Spleen (tissue), 13 donors: ENCODE results near the gene DDX21. TPM values are rescaled to one million over a fixed set of nuclear protein-coding genes. Genes with fewer than 3 reads are reported as not detected.
"Not testable (repeated sequence)": the region's sequence is repeated elsewhere in the genome, so short reads cannot be mapped to it uniquely, and the experiment has no call there.

Experiments used
- DNase-seq: peaks from one replicate; pipeline ENCODE4 v3.0.0-alpha.2; 2020
- H3K27ac ChIP-seq, 8 donors: fragments of 200-600 bp; sonication (generic) in 7 of 8; 1 replicate in 4 of 8; 2 replicates in 4 of 8; pipeline versions ENCODE4 v1.5.0 to v1.8.0; 2016 to 2021; ENCODE audit warnings: inconsistent platforms in 4 of 8, mild to moderate bottlenecking in 4 of 8, moderate library complexity in 1 of 8
- H3K27me3 ChIP-seq, 7 donors: fragments of 200-600 bp; sonication (generic) in 6 of 7; replicated peaks in 1 of 7; 1 replicate in 4 of 7; 2 replicates in 3 of 7; pipeline versions ENCODE4 v1.5.0 to v1.8.0; 2016 to 2021; ENCODE audit warnings: inconsistent platforms in 3 of 7, mild to moderate bottlenecking in 1 of 7
- H3K36me3 ChIP-seq, 6 donors: fragments of 200-600 bp; sonication (generic) in 5 of 6; 1 replicate in 4 of 6; 2 replicates in 2 of 6; pipeline versions ENCODE4 v1.5.0 to v1.8.0; 2016 to 2021; ENCODE audit warnings: inconsistent platforms in 2 of 6
- H3K4me1 ChIP-seq, 6 donors: fragments of 200-600 bp; sonication (generic) in 5 of 6; 1 replicate in 3 of 6; 2 replicates in 3 of 6; pipeline versions ENCODE4 v1.5.0 to v1.8.0; 2016 to 2021; ENCODE audit warnings: inconsistent platforms in 3 of 6
- H3K4me3 ChIP-seq, 8 donors: fragments of 200-600 bp; sonication (generic) in 7 of 8; 1 replicate in 4 of 8; 2 replicates in 4 of 8; pipeline versions ENCODE4 v1.5.0 to v1.8.0; 2016 to 2021; ENCODE audit warnings: inconsistent platforms in 4 of 8, mild to moderate bottlenecking in 4 of 8, moderate library complexity in 2 of 8
- H3K9me3 ChIP-seq, 8 donors: fragments of 200-600 bp; sonication (generic) in 7 of 8; 1 replicate in 4 of 8; 2 replicates in 4 of 8; pipeline versions ENCODE4 v1.5.0 to v1.8.0; 2016 to 2021; ENCODE audit warnings: inconsistent platforms in 4 of 8
- CTCF ChIP-seq, 11 experiments: fragments of 200-600 bp in 7 of 11; fragments of 450-650 bp in 4 of 11; sonication (generic) in 4 of 11; IDR thresholded peaks in 8 of 11; conservative IDR thresholded peaks in 3 of 11; 1 replicate in 7 of 11; 2 replicates in 4 of 11; pipeline versions ENCODE4 v1.4.0 to v1.8.0; 2016 to 2021; ENCODE audit warnings: antibody characterized with exemption in 11 of 11, inconsistent platforms in 4 of 11, mild to moderate bottlenecking in 1 of 11
- POLR2A ChIP-seq, 3 donors: fragments of 450-650 bp; IDR thresholded peaks; one replicate each; pipeline ENCODE4 v1.5.1; 2017; ENCODE audit warnings: antibody characterized with exemption in 3 of 3, mild to moderate bottlenecking in 1 of 3
- POLR2AphosphoS5 ChIP-seq, 3 donors: sonication (generic); formaldehyde crosslinking; IDR thresholded peaks; one replicate each; pipeline ENCODE4 v1.5.1; 2017; ENCODE audit warnings: antibody characterized with exemption in 3 of 3
- WGBS, 5 donors: extraction: QIAGEN DNeasy Blood & Tissue Kit in 3 of 5; methylation state at CpG; one replicate each; pipeline versions ENCODE4 v1.1.5 to v1.1.7; 2013 to 2018; 5-methylcytosine and 5-hydroxymethylcytosine counted together
- intact Hi-C: fragments of 100-400 bp; cut with DNase I; formaldehyde crosslinking; loops from one replicate; pipeline ENCODE4 v1.15.0; 2023; ENCODE audit warnings: low total_unique reads
- long read RNA-seq, 2 donors: transcript quantifications; one replicate each; lab custom pipeline, GENCODE V29; 2026
- polyA plus RNA-seq, 3 donors: library from polyadenylated mRNA; stranded (reverse); fragments of 200-250 nt; gene quantifications; one replicate each; pipeline ENCODE4 v1.2.1, GENCODE V29; 2013
- total RNA-seq, 7 donors: library from RNA; depleted of rRNA in 3 of 7; stranded (reverse); fragments of >200 nt in 3 of 7; fragmentation: NEBNext Ultra II Directional in 4 of 7; extraction: Animal tissue kit (Norgen Biotek cat#: 25700) in 4 of 7; gene quantifications; one replicate each; pipeline versions ENCODE4 v1.1.0 to v1.2.1, GENCODE V29; 2016 to 2021
- donor health status: healthy with polysubstance abuse.
- donor health status: DM: no; HTN: no; CAD: no; lungs with moderate emphysema.
- donor health status: DM: no; HTN: no; CAD: no.
- donor health status: Bipolar disorder and iron deficiency.
- donor health status: healthy.
- donor health status: DM: no; HTN: no; CAD: no.
- donor health status: DM: yes; HTN: yes; CAD: no.

DDX21 gene
- total RNA-seq (10 to 100 TPM; 37.6 to 70.0 (median 56.6) TPM), polyA plus RNA-seq (10 to 100 TPM; 15.7 to 23.8 (median 22.1) TPM)
- long read RNA-seq, donor 1, full-length matches to known transcripts, result 4 of 36 reads
- long read RNA-seq, donor 1, partial matches to known transcripts, result 32 of 36 reads
- long read RNA-seq, donor 1, other reads (novel, unspliced or antisense), result 0 of 36 reads
- long read RNA-seq, donor 2, full-length matches to known transcripts, result 4 of 28 reads
- long read RNA-seq, donor 2, partial matches to known transcripts, result 24 of 28 reads
- long read RNA-seq, donor 2, other reads (novel, unspliced or antisense), result 0 of 28 reads

- H3K9me3 ChIP-seq, result no peaks in the 10 kb centered on the region
- TF ChIP-seq POLR2AphosphoS5 (IDR thresholded peaks at IDR 0.05) (peak; percentile 90 to 96 (median 93)), POLR2A (IDR thresholded peaks at IDR 0.05) (peak in 2 of 3 donors; percentile 47 to 64), CTCF (IDR thresholded peaks at IDR 0.05 in 8 of 11, conservative IDR thresholded peaks at IDR 0.05 in 3 of 11) (peak in 9 of 11 experiments; percentile 34 to 71 (median 66))
- no peaks in the 10 kb centered on the region for H3K27me3 ChIP-seq
- intact Hi-C loops, result no loop called here
- peak; percentile 98 for DNase-seq
- 0% methylated on average over 45 to 53 of the region's 53 CpGs for WGBS, 5 donors
- H3K4me3 ChIP-seq, result peak within 1 kb of the TSS; percentile 87 to 100 (median 100)
- H3K36me3 ChIP-seq, result peaks cover 0 to 28% (median 11%) of the 10 kb centered on the region in 6 donors
- peak within 1 kb of the TSS; percentile 67 to 99 (median 96) for H3K27ac ChIP-seq
- H3K4me1 ChIP-seq, result peaks cover 18 to 56% (median 48%) of the 10 kb centered on the region in 6 donors
Observed at GRCh38 chr10:68955832-68956532, at the start of gene DDX21. Gene DDX21, plus strand, starts transcription at chr10:68956170. Its CDS starts 56 bp downstream, at chr10:68956226.

DNA sequence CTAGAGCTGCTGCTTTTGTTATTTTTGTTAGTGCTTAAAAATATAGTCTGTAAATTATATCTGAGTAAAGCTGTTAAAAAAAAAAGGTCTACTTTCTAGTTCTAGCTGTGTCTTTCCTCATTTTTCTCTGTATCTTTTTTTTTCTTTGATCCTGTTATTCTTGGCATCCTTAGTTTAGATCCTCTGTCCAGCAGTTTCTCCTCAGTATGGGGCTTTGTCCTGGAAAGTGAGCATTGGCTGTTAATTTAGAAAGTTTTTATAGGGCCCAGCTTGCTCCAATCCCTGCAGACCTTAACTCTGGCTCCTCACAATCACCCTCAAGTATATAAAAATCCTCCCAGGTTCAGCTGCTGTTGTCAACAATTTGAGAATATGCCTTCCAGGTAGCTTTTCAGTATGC lies 31.4 kb upstream of the DDX21 start:
- TF ChIP-seq POLR2A (IDR thresholded peaks at IDR 0.05) (no peak), POLR2AphosphoS5 (IDR thresholded peaks at IDR 0.05) (no peak), CTCF (IDR thresholded peaks at IDR 0.05 in 8 of 11, conservative IDR thresholded peaks at IDR 0.05 in 3 of 11) (no peak)

DNA sequence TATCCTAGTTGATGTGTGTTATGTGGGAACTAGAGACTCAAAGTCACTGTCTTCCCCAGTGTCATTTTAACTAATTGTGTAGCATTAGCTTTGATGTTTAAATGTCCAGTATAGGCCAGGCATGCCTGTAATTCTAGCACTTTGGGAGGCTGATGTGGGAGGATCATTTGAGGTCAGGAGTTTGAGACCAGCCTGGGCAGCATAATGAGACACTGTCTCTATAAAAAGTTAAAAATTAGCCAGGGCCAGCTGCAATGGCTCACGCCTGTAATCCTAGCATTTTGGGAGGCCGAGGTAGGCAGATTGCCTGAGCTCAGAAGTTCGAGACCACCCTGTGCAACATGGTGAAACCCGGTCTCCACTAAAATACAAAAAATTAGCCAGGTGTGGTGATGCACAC lies 30.5 kb upstream of the DDX21 start:
- H3K27ac ChIP-seq, result no peak overlapping the region
- intact Hi-C loops, result no loop called here
- no peaks in the 10 kb centered on the region for H3K9me3 ChIP-seq
- no peak for DNase-seq
- no peak overlapping the region for H3K4me3 ChIP-seq
- no peaks in the 10 kb centered on the region for H3K4me1 ChIP-seq
- no peak for TF ChIP-seq CTCF (IDR thresholded peaks at IDR 0.05 in 8 of 11, conservative IDR thresholded peaks at IDR 0.05 in 3 of 11)
- no peak for TF ChIP-seq POLR2A (IDR thresholded peaks at IDR 0.05)
- TF ChIP-seq POLR2AphosphoS5 (IDR thresholded peaks at IDR 0.05), result no peak
- H3K27me3 ChIP-seq, result no peaks in the 10 kb centered on the region
- peaks cover 0 to 100% (median 33%) of the 10 kb centered on the region in 6 donors for H3K36me3 ChIP-seq
- 89 to 98% (median 97%) methylated on average over 4 of the region's 4 CpGs for WGBS, 5 donors

More for the DNA sequence above, 31.4 kb upstream of the DDX21 start:
- Histone ChIP-seq H3K27me3 (no peaks in the 10 kb centered on the region), H3K4me3 (no peak overlapping the region), H3K27ac (no peak overlapping the region), H3K9me3 (no peaks in the 10 kb centered on the region), H3K4me1 (no peaks in the 10 kb centered on the region), H3K36me3 (peaks cover 4 to 100% (median 37%) of the 10 kb centered on the region in 6 donors)
- intact Hi-C loops, result no loop called here
- no peak for DNase-seq

GRCh38 chr10:68929157-68929556 lies 26.8 kb upstream of the DDX21 start:
- intact Hi-C loops, H3K9me3 ChIP-seq, H3K27me3 ChIP-seq, H3K4me3 ChIP-seq, H3K27ac ChIP-seq, H3K4me1 ChIP-seq, DNase-seq: not testable (repeated sequence)
- peaks cover 0 to 99% (median 33%) of the 10 kb centered on the region in 6 donors for H3K36me3 ChIP-seq
- 91 to 100% (median 97%) methylated on average over 2 of the region's 2 CpGs for WGBS, 5 donors

GRCh38 chr10:68929888-68930287 lies 26.1 kb upstream of the DDX21 start:
- 97 to 99% (median 97%) methylated on average over 8 of the region's 8 CpGs for whole genome bisulfite sequencing, 5 donors
- H3K4me3 ChIP-seq, H3K9me3 ChIP-seq, H3K4me1 ChIP-seq, DNase-seq, H3K27me3 ChIP-seq, H3K27ac ChIP-seq, intact Hi-C loops: not testable (repeated sequence)
- peaks cover 0 to 99% (median 38%) of the 10 kb centered on the region in 6 donors for H3K36me3 ChIP-seq

- H3K9me3 ChIP-seq, intact Hi-C loops, H3K4me3 ChIP-seq, H3K27ac ChIP-seq, H3K27me3 ChIP-seq, H3K4me1 ChIP-seq, DNase-seq: not testable (repeated sequence)
- peaks cover 0 to 98% (median 58%) of the 10 kb centered on the region in 6 donors for H3K36me3 ChIP-seq
- 80 to 98% (median 96%) methylated on average over 3 of the region's 3 CpGs for WGBS, 5 donors
Observed at GRCh38 chr10:68932860-68933259, 23.1 kb upstream of the DDX21 start.
